Measurements from ENCODE around the gene CHD9.

Gene CHD9

DNA sequence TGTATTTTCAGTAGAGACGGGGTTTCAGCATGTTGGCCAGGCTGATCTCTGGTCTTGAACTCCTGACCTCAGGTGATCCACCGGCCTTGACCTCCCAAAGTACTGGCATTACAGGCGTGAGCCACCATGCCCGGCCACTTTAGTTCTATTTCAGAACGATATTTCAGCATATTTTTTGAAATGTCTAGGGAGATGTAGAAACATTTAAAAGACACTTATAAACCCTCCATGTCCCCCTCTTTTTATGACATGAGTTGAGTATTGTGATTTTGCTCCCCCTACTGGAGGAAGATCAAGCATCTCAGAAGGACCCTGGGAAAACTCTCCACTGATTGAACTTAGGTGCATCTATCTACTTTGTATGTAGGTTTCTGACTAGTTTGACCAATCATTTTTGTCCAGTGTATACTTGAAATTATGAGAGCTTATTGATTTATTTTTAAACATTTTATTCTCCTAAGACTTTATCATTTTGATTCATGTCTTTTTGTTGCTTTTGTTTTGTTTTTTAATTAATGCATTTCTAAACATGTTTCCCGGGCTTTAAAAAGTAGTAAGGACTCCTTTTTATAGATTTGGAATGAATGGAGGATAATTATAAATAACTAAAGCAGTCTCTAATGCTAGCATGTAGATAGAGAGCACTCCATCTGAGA, 105.1 kb downstream of the CHD9 start:
- POLR2A ChIA-PET: no interaction called here
- H3K36me3 ChIP-seq (ENCODE audit: control insufficient read depth in 2 of 2, insufficient read depth in 1 of 2, low read length in 2 of 2): peaks cover 0 to 17% of the 10 kb centered on the region in 2 experiments; a peak in 2 of 3 replicates
- CTCF ChIA-PET: interaction anchor here (0.6 to 2.9 kb wide), 18 partner anchors 8 to 1313 kb away, joined by 3 to 12 read pairs (median 4); partner anchors contain the start of gene CHD9

GRCh38 chr16:53166099-53166498, 111.3 kb downstream of the CHD9 start:
- Histone ChIP-seq H3K27ac (ENCODE audit: extremely low read depth, low read depth, low read length) (no peak overlapping the region), H3K4me3 (ENCODE audit: low read depth, low read length) (no peak overlapping the region), H3K4me1 (ENCODE audit: control insufficient read depth, insufficient read depth, low read length) (no peaks in the 10 kb centered on the region), H3K36me3 (ENCODE audit: control insufficient read depth in 2 of 2, insufficient read depth in 1 of 2, low read length in 2 of 2) (no peaks in the 10 kb centered on the region; a peak in 1 of 3 replicates), H3K9me3 (ENCODE audit: control insufficient read depth, insufficient read depth, low read depth, low read length) (no peaks in the 10 kb centered on the region)
- no peak for TF ChIP-seq ZNF146 (tag by site-specific recombination; IDR thresholded peaks at IDR 0.05)
- TF ChIP-seq ZBTB21 (tag by site-specific recombination; IDR thresholded peaks at IDR 0.05): no peak
- no peak for TF ChIP-seq ZSCAN23 (tag by site-specific recombination; IDR thresholded peaks at IDR 0.05)
- no peak for TF ChIP-seq ZNF169 (tag by site-specific recombination; IDR thresholded peaks at IDR 0.05)
- TF ChIP-seq ZEB2 (tag by site-specific recombination; IDR thresholded peaks at IDR 0.05): no peak
- TF ChIP-seq, protein P1, sequence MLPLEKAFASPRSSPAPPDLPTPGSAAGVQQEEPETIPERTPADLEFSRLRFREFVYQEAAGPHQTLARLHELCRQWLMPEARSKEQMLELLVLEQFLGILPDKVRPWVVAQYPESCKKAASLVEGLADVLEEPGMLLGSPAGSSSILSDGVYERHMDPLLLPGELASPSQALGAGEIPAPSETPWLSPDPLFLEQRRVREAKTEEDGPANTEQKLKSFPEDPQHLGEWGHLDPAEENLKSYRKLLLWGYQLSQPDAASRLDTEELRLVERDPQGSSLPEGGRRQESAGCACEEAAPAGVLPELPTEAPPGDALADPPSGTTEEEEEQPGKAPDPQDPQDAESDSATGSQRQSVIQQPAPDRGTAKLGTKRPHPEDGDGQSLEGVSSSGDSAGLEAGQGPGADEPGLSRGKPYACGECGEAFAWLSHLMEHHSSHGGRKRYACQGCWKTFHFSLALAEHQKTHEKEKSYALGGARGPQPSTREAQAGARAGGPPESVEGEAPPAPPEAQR (tag by site-specific recombination; IDR thresholded peaks at IDR 0.05): no peak
- TF ChIP-seq GLIS2 (tag by site-specific recombination; IDR thresholded peaks at IDR 0.05): no peak
- TF ChIP-seq ZNF37A (tag by site-specific recombination; IDR thresholded peaks at IDR 0.05): no peak
- no peak for TF ChIP-seq ZNF473 (tag by site-specific recombination; IDR thresholded peaks at IDR 0.05)
- TF ChIP-seq ZNF311 (tag by site-specific recombination; IDR thresholded peaks at IDR 0.05; ENCODE audit: borderline replicate concordance): no peak
- TF ChIP-seq KLF16 (tag by site-specific recombination; IDR thresholded peaks at IDR 0.05): no peak
- TF ChIP-seq ZNF654 (tag by site-specific recombination; IDR thresholded peaks at IDR 0.05; ENCODE audit: low read depth): no peak
- TF ChIP-seq ZNF335 (tag by site-specific recombination; conservative IDR thresholded peaks at IDR 0.05): no peak
- CTCF ChIA-PET: interaction anchor here (0.6 to 1.0 kb wide), 3 partner anchors 31 to 111 kb away, joined by 3 read pairs; partner anchors contain the start of gene CHD9
- POLR2A ChIA-PET: no interaction called here

More for the DNA sequence above, 105.1 kb downstream of the CHD9 start:
- H3K27ac ChIP-seq (ENCODE audit: extremely low read depth, low read depth, low read length): no peak overlapping the region
- H3K4me3 ChIP-seq (ENCODE audit: low read depth, low read length): no peak overlapping the region
- H3K4me1 ChIP-seq (ENCODE audit: control insufficient read depth, insufficient read depth, low read length): no peaks in the 10 kb centered on the region
- H3K9me3 ChIP-seq (ENCODE audit: control insufficient read depth, insufficient read depth, low read depth, low read length): no peaks in the 10 kb centered on the region
- TF ChIP-seq ZNF585B (tag by site-specific recombination; IDR thresholded peaks at IDR 0.05) (no peak), ZNF274 (IDR thresholded peaks at IDR 0.05; ENCODE audit: low read length) (no peak), ZNF274 (tag by site-specific recombination; IDR thresholded peaks at IDR 0.05; ENCODE audit: borderline replicate concordance) (no peak), ZNF654 (tag by site-specific recombination; IDR thresholded peaks at IDR 0.05; ENCODE audit: low read depth) (peak; percentile 47), ZNF660 (tag by site-specific recombination; IDR thresholded peaks at IDR 0.05) (peak; percentile 30; the same call in 1 of the 2 replicates)

DNA sequence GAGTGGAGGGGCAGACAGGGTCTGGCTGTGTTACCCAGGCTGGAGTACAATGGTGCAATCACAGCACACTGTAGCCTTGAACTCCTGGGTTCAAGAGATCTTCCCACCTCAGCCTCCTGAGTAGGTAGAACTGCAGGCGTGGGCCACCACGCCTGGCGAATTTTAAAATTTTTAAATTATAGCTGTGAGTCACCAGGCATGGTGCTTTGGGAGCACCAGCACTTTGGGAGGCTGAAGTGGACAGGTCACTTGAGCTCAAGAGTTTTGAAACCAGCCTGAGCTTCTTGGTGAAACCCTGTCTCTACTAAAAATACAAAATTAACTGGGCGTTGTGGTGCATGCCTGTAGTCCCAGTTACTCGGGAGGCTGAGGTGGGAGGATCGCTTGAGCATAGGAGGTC, 114.0 kb downstream of the CHD9 start:
- no peaks in the 10 kb centered on the region for H3K9me3 ChIP-seq (ENCODE audit: control insufficient read depth, insufficient read depth, low read depth, low read length)
- H3K27ac ChIP-seq (ENCODE audit: extremely low read depth, low read depth, low read length): no peak overlapping the region
- ChIA-PET CTCF (interaction anchor here (0.5 to 1.9 kb wide), 4 partner anchors 9 to 494 kb away, joined by 3 to 12 read pairs (median 4); no protein-coding TSS in a partner anchor), POLR2A (no interaction called here)
- no peaks in the 10 kb centered on the region; a peak in 1 of 3 replicates for H3K36me3 ChIP-seq (ENCODE audit: control insufficient read depth in 2 of 2, insufficient read depth in 1 of 2, low read length in 2 of 2)
- H3K4me3 ChIP-seq (ENCODE audit: low read depth, low read length): no peak overlapping the region
- H3K4me1 ChIP-seq (ENCODE audit: control insufficient read depth, insufficient read depth, low read length): no peaks in the 10 kb centered on the region
- TF ChIP-seq ZNF423 (tag by site-specific recombination; IDR thresholded peaks at IDR 0.05) (no peak), ZFP41 (tag by site-specific recombination; IDR thresholded peaks at IDR 0.05; ENCODE audit: borderline replicate concordance) (no peak), ZNF707 (tag by site-specific recombination; IDR thresholded peaks at IDR 0.05) (no peak), WT1 (tag by site-specific recombination; IDR thresholded peaks at IDR 0.05) (no peak), ZNF23 (tag by site-specific recombination; IDR thresholded peaks at IDR 0.05; ENCODE audit: borderline replicate concordance) (no peak), EGR2 (tag by site-specific recombination; IDR thresholded peaks at IDR 0.05; ENCODE audit: low read depth) (no peak), ZFP37 (tag by site-specific recombination; IDR thresholded peaks at IDR 0.05) (no peak), ZBTB48 (tag by site-specific recombination; IDR thresholded peaks at IDR 0.05) (no peak), KLF7 (tag by site-specific recombination; IDR thresholded peaks at IDR 0.05; ENCODE audit: borderline replicate concordance) (no peak), ZNF274 (IDR thresholded peaks at IDR 0.05; ENCODE audit: low read length) (no peak), ZNF274 (tag by site-specific recombination; IDR thresholded peaks at IDR 0.05; ENCODE audit: borderline replicate concordance) (no peak), ZNF521 (tag by site-specific recombination; IDR thresholded peaks at IDR 0.05) (no peak), TCF7L2 (IDR thresholded peaks at IDR 0.05; ENCODE audit: borderline replicate concordance, low read depth, low read length) (no peak), SP3 (tag by site-specific recombination; IDR thresholded peaks at IDR 0.05) (no peak), ZNF843 (tag by site-specific recombination; IDR thresholded peaks at IDR 0.05) (no peak)
- TF ChIP-seq, protein P2, sequence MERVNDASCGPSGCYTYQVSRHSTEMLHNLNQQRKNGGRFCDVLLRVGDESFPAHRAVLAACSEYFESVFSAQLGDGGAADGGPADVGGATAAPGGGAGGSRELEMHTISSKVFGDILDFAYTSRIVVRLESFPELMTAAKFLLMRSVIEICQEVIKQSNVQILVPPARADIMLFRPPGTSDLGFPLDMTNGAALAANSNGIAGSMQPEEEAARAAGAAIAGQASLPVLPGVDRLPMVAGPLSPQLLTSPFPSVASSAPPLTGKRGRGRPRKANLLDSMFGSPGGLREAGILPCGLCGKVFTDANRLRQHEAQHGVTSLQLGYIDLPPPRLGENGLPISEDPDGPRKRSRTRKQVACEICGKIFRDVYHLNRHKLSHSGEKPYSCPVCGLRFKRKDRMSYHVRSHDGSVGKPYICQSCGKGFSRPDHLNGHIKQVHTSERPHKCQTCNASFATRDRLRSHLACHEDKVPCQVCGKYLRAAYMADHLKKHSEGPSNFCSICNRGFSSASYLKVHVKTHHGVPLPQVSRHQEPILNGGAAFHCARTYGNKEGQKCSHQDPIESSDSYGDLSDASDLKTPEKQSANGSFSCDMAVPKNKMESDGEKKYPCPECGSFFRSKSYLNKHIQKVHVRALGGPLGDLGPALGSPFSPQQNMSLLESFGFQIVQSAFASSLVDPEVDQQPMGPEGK (tag by site-specific recombination; IDR thresholded peaks at IDR 0.05): no peak

All from HEK293 (cell line).